Inferior parietal cortex (tissue), 1 donor: ENCODE results near the gene PRC1.

ENCODE experiments used
- DNase-seq: peaks from one replicate; pipeline ENCODE4 v3.0.0-alpha.2; 2016; ENCODE audit errors: extremely low spot score

Gene PRC1

DNA sequence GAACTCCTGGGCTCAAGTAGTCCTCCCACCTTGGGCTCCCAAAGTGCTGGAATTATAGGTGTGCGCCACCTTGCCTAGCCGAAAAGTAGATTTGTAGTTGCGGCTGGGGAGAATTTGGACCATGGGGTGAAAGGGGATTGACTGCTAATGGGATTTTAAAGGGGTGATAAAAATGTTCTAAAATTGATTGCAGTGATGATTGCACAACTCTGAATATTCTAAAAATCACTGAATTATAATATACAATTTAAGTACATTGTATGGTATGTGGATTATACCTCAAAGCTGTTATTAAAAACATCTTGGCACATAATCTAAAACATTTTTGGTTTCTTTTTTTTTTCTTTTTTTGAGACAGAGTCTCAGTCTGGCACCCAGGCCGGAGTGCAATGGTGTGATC is 3.9 kb downstream of the PRC1 start:
- DNase-seq: no peak

DNA sequence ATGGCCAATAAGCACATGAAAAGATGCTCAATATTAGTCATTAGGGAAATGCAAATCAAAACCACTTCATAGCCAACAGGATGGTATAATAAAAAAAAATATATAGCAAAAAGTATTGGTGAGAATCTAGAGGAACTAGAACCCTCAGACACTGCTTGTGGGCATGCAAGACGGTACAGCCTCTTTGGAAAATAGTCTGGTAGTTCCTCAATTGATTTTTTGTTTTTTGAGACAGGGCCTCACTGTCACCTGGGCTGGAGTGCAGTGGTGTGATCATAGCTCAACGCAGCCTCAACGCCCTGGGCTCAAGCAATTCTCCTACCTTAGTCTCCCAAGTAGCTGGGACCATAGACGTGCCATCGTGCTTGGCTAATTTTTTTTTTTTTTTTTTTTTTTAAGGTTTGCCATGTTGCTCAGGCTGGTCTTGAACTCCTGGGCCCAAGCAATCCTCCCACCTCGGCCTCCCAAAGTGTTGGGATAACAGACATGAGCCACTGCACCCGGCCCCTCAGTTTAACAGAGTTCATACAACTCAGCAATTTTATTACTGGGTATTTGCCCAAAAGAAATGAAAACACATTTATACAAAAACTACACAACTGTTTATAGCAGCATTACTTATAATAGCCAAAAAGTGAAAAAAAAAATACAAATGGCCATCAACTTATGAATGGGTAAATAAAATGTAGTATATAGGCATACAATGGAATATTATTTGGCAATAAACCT is 5.1 kb downstream of the PRC1 start:
- DNase-seq: no peak

DNA sequence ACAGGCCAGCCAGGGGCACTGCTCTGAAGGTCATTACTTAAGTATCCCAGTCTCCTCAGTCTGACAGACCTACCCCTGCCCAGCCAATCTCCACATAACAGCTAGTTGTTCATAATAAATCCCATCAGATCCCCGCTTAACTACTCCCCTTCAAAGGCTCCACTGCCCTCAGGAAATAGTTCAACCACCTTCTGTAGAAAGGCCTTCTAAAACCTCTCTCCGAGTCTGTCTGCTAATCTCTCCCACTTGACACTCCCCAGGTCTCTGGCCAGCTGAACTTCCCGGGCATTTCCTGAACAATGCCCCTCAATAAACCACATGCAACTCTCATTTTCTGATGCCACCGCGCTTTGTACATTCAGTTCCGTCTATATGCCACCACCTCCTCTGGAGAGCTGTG is 6.0 kb downstream of the PRC1 start:
- DNase-seq: no peak

DNA sequence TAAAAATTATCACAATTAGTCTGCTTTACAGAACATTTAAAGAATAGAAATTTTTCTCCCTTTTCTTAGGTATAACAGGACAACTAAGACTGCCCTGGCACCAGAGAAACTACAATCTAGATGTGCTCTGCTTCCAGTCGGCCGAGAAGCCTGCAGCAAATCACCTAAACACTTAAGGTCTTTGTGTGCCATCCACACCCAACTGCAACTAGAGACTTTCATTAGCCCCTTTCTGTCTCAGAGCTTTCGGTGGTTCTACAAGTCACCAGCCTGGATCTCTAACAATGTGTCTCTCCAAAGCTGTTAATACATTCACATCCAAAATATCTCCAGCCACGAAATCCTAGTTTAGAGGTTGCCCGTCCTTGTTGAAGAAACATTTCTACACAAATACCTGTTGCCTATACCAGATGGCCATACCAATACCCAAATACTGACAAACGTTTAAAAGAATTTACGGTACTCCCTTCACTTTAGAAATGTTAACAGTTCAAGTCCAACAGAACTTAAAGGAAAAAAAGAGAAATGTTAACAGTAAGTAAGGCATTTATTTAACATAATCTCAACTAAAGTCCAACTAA is 6.7 kb downstream of the PRC1 start:
- DNase-seq: no peak

DNA sequence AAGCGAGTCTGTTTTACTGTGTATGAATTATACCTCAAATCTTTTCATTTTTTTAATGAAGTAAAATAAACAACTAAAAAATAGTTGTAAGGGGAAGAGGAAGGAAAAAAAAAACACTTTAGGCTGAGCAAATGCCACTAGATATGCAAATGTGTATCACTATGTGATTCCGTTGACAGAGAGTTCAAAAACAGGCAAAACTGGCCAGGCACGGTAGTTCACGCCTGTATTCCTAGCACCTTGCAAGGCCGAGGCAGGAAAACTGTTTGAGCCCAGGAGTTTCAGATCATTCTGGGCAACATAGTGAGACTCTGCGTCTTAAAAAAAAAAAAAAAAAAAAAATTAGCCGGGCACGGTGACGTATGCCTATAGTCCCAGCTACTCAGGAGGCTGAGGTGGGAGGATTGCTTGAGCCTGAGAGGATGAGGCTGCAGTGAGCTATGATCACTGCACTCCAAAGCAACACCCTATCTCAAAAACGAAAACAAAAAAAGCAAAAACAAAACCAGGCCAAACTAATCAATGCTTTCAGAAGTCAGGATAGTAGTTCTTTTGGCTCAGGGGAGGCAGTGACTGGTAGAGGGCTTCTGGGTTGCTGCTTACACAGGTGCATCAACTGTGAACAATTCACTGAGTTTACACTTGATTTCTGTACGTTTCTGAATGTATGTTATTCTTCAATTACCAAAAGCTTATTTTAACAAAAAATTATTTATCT is 7.4 kb downstream of the PRC1 start:
- DNase-seq: no peak

DNA sequence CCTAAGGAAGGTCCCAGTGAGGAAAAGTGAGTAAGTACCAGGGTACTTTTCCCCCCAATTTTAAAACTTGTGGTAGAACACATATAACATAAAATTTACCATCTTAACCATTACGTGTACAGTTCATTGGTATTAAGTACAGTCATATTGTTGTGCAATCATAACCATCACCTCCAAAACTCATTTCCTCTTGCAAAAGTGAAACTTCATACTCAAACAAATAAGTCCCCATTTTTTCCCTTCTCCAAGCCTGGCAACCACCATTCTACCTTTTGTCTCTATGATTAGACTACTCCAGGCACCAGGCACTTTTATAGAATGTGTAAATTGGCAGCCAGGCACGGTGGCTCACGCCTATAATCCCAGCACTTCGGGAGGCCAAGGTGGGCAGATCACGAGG is 12.2 kb downstream of the PRC1 start:
- DNase-seq: no peak

DNA sequence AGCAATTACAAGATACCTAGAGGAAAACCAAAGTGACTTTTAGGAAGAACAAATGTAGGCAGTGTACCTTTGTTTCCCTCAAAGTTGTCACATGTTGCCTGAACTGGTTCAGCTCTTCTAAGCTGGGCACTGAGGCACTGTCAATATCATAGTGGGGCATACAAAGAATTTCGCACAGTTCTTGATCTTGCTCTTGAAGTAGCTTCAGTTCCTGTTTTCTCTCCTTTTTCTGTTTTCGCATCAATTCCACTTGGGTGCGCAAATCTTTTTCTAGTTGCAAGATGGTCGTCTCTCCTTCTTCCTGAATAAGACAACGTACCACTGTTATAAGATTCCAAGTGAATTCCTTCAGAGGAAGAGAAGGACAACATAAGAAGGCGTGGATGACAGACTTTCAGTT is 12.7 kb downstream of the PRC1 start:
- no peak for DNase-seq

DNA sequence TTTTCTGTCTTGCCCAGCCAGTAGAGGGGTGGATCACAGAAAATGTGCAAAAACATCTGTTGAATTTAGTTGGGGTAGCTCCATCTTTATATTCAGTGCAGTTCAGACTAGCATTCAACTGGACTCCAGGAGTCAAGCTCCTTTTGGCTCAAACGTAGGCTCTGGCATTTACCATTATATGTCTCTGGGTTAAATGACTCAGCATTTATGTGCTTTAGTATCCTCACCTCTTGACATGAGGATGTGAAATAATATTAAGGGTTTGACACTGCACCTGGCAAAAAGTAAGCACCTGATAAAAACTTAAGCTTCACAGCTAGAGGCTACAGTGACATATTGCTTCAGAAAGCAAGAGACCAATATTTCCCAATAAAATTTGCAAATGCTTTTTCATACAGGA is 14.8 kb downstream of the PRC1 start:
- no peak for DNase-seq

DNA sequence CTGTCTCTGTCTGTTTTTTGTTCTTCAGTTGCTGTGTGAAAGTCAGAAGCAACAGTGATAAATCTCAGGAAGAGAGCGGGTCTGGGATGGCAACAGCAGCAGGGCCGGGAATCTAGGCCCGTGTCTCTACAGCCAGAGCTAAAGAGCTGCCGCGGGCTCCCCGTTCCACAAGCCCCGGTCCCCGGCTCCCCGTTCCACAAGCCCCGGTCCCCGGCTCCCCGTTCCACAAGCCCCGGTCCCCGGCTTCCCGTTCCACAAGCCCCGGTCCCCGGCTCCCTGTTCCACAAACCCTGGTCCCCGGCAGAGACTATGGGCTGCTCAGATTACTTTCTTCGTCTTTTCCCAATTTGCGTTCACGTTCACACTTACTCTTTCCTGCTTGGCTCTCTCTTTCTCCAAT is 20.1 kb downstream of the PRC1 start:
- DNase-seq: no peak

DNA sequence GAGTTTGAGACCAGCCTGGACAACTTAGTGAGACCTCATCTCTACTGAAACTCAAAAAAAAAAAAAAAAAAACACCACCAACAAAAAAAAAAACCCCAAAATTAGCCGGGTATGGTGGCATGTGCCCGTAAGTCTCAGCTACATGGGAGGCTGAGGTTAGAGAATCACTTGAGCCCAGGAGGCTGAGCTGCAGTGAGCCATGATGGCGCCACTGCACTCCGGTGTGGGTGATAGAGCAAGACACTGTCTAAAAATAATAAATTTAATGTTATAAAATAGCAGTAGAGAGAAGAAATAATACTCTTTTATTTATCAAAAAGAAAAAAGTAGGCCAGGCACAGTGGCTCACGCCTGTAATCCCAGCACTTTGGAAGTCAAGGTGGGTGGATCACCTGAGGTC is 22.2 kb downstream of the PRC1 start:
- DNase-seq: no peak

DNA sequence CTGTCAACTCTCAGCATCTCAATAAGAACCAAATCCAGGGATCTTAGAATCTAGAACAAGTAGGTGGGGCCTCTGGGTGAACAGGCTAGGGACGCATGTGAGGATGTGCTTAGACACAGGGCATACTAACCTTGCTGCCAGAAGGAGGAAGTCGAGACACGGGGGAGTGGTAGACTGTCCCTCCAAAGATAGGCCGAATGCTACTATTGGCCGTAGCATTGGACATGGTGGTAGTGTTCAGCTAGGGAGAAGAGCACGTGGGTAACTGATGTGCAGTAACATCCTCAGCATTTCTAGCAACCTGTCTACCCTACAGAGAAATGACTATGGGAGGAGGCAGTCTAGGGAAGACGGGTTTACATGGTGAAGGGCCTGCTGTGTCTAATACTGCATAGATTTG is 24.1 kb downstream of the PRC1 start:
- no peak for DNase-seq

DNA sequence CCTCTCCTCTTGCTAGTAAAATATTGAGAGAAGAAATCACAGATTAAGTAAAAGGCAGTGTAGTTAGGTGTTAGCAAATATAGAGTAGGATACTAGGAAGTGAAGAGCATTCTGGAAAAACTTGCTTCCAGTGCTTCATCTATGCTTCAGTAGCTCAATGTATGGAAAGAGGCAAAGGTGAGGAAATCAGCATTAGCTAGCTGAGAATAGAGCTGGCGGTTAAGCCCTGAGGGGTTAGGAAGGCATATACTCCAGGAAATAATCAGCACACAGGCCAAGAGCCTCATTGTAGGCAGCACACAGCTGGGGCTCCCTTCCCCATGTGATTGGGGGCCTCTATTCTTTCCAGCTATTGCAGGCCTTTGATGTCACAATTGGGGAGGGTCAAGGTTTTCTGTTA is 25.9 kb downstream of the PRC1 start:
- DNase-seq: no peak

DNA sequence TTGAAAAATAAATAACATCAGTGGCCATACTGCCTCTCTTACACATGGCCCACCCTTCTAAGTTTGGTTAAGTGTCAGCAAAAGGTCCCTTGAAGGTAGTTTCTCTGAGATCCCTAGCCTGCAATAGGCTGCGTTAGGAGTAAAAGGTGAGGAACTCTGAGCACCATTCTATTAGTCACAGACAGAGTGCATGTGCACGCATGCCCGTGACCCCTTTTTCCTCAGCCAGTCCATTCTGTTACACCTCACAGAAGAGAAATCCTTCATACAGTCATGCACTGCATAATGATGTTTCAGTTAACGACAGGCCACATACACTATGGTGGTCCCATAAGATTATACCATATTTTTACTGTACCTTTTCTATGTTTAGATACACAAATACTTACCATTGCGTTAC is 27.1 kb downstream of the PRC1 start:
- no peak for DNase-seq

DNA sequence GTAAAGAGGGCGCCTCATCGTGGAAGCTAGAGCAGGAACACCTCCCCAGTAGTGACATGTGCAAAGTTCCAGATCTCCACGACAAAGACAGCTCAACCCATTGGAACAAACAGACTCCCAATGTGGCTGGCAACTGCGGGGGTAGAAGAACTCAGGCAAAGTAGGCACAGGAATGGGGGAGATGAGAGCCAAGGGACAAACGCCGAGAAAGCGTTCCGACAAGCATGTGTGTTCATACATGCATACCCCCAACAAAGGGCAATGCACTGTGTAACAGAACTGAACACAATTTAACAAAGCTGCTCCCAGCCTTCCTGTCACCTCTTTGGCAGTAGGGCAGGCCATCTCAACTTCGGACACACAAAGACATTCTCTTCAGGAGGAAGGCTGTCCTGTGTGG is 28.1 kb downstream of the PRC1 start:
- DNase-seq: no peak

DNA sequence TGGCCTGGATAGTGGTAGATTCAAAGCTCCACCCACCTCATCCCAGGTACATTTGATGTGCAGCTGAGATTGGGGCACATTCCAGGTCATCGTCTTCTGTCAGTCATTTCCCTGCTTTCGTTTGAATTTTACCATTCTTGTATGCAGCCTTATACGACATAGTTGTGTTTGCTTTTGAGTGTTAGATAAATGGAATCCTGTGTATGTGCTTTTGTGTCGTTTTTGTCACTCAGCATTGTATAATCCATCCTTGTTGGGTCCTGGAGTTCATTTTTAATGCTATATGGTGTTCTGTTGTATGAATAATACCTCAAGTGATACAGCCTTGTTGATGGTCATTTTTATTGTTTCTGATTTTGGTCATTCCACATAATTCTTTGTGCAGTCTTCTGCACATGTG is 32.3 kb downstream of the PRC1 start:
- DNase-seq: no peak

DNA sequence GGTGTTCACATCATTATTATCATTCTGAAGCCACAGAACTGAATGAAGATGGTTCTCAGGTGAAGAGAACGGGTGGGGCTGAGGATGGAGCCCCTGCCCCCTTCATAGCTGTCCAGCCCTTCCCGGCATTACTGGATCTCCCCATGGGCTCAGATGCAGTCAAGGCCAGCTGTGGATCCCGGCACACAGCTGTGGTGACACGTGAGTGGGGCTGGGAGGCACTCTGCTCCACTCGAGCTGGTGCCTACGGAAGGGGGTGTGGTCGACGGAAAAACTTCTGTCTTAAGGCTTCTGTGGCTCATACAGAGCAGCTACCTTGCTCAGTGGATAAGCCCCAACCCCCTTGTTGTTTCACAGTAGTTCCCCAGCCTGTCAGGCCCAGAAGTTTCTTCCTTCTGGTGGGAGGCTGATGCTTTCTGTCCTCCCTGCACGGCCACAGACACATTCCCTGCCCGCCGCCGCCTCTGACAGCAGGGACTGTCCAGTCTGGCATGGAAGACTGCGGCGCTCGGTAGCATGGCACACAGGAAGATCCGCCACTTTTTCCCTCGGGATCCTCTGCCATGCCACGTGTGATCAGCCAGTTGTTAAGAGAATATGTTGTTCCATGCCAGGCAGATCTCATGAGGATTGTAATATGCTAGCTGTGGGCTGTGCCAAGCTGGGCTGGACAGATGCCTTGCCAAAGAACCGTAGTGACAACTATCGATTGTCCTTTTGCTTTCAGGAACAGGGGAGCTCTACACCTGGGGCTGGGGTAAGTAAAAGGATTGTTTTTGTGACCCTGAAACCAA is 33.8 kb downstream of the PRC1 start:
- no peak for DNase-seq

DNA sequence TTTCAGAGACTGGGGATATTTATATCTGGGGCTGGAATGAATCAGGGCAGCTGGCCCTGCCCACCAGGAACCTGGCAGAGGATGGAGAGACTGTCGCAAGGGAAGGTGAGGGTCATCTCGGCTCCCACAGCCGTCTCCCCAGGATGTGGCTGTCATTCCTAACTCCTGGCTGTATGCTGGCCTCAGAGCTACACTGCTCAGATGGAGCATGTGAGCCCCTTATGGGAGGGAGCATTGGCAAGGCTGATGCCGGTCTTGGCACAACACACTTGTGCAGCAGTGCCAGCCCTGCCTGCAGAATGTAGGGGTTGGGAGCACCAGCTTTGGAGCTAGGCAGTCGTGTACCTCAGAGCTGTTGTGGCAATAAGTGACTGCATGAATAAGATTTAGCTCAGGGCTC is 34.4 kb downstream of the PRC1 start:
- DNase-seq: peak; percentile 47

DNA sequence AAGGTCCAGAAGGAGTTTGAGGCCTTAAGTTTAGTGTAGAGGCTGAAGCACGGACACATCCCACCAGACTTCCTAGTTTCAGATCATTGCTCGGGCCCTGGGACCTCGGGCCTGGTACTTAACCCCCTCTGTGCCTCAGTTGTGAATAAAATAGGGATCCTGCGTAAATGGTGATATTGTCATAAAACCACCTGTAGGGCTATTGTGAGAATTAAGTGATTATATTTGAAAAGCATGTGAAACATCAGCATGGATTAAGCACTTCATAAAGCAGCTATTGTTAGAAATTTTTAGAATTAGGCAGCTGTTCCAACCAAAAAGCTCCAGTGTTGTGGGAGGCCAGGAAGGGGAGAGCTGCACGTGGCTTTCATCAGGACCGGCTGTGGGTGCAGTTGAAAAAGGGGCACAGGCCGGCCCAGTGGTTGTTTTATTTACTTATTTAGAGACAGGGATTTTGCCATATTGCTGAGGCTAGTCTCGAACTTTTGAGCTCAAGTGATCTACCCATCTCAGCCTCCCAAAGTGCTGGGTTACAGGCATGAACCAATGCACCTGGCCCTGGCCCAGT is 35.2 kb downstream of the PRC1 start:
- DNase-seq: no peak

DNA sequence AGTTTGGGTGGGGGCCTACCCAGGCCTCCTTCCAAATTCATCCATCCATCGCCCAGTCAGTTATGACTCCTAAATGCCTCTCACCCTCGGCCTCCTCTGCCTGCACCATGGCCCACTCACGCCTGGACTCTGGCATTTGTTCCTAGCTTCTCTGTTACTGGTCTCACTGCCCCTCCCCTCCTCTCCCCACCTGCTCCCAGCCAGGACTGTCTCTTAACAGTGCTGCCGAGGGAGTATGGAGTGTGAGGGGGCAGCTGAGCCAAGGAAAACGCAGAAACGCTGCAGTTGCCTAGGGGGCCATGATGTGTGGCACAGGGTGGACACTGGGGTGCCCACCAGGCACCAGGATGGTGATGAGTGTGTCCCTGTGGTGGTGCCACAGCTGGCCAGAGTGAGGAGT is 36.5 kb downstream of the PRC1 start:
- DNase-seq: no peak

DNA sequence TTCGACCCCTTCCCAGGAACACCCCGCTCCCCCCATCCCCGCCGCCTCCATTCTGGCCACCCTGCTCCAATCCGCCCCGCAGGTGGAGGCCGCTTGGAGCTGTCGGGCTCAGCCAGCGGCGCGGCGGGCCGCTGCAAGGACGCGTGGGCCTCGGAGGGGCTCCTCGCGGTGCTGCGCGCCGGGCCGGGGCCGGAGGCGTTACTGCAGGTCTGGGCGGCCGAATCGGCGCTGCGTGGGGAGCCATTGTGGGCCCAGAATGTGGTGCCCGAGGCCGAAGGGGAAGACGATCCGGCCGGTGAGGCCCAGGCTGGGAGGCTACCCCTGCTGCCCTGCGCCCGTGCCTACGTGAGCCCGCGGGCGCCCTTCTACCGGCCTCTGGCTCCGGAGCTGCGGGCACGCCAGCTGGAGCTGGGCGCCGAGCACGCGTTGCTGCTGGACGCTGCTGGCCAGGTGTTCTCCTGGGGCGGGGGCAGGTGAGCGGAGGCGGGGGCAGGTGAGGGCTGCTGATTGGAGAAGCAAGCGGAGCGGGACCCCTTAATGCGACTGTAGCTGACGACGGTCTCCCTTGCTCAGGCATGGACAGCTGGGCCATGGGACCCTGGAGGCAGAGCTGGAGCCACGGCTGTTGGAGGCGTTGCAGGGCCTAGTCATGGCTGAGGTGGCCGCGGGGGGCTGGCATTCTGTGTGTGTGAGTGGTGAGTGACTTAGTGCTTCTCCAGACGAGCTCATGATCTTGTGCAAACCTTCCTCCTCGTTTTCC is 37.1 kb downstream of the PRC1 start:
- DNase-seq: no peak

DNA sequence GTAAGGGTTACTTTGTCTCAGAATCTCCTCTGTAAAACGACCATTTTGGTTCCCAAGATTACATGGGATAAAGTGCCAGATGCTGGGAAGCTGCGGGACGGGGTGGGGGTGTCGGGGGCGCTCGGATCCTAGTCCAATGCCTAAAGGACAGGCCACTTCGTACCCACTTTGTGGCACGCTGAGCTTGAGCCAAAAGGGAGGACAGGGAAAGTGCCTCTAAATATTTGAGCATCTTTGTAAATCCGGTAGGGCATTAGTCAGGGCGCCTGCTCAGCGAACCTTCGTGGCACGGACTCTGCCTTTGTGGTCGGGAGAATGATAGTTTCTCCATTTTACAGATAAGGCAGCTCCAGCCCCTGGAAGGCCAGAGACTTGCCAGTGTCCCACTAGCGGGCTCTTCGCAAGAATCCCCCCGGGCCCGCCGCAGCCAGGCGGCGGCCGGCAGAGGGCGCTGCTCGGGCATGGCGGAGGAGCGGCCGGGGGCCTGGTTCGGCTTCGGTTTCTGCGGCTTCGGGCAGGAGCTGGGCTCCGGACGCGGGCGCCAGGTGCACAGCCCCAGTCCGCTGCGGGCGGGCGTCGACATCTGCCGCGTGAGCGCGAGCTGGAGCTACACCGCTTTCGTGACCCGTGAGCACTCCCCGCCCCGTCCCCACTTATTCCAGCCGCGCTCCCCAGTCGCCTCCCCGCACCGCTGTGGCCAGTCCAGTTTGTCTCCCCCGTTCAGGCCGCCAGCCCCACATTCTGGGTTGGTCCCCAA is 37.9 kb downstream of the PRC1 start:
- peak; percentile 77 for DNase-seq
